OCI-LY7 (cell line): ENCODE results near the gene ULK3.

Experiments
- EZH2phosphoT487 ChIP-seq: fragments of 200-600 bp; sonication (generic); IDR thresholded peaks from 2 replicates; pipeline ENCODE4 v1.6.1; 2018; ENCODE audit warnings: low read depth, borderline replicate concordance, mild to moderate bottlenecking, mixed run types, antibody characterized with exemption, low read length, moderate library complexity, mixed read lengths
- TF ChIP-seq, protein P1 (sequence below): fragments of 200-600 bp; sonication (generic); conservative IDR thresholded peaks from 2 replicates; pipeline ENCODE4 v1.5.1; 2014; ENCODE audit warnings: mild to moderate bottlenecking, antibody characterized with exemption, low read length, moderate library complexity, mixed read lengths

DNA sequence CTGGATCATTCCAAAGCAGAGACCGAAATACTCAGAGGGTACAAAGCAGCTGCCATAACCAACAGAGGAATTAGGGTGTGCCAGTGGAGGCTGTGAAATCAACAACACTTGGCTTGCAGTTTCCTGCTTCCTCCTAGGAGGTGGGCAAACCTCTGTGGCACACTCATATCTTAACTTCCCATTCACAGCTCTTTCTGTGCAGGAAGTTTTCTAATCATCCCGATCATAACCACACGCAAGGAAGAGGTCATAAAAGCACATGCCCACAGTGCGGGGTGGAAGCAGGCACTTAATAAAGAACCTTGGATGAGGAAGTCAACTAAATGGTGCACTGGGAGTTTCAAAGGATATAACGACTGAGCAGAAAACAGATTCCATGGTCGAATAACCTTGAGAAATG lies 25.1 kb upstream of the ULK3 start:
- TF ChIP-seq, protein P1, sequence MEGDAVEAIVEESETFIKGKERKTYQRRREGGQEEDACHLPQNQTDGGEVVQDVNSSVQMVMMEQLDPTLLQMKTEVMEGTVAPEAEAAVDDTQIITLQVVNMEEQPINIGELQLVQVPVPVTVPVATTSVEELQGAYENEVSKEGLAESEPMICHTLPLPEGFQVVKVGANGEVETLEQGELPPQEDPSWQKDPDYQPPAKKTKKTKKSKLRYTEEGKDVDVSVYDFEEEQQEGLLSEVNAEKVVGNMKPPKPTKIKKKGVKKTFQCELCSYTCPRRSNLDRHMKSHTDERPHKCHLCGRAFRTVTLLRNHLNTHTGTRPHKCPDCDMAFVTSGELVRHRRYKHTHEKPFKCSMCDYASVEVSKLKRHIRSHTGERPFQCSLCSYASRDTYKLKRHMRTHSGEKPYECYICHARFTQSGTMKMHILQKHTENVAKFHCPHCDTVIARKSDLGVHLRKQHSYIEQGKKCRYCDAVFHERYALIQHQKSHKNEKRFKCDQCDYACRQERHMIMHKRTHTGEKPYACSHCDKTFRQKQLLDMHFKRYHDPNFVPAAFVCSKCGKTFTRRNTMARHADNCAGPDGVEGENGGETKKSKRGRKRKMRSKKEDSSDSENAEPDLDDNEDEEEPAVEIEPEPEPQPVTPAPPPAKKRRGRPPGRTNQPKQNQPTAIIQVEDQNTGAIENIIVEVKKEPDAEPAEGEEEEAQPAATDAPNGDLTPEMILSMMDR, result no peak
- no peak for TF ChIP-seq EZH2phosphoT487
